ENCODE measurements around the gene AKAP3. TPM values are rescaled to one million over a fixed set of nuclear protein-coding genes. Genes with fewer than 3 reads are reported as not detected.

Gene AKAP3
- total RNA-seq, 1 donor from 2014 or later = 2.8 TPM

GRCh38 chr12:4579305-4580102 is 69.3 kb downstream of the AKAP3 start:
- Histone ChIP-seq H3K27me3 (no peaks in the 10 kb centered on the region), H3K9me3 (no peaks in the 10 kb centered on the region), H3K27ac (no peak overlapping the region), H3K36me3 (no peaks in the 10 kb centered on the region), H3K4me3 (no peak overlapping the region), H3K4me1 (no peaks in the 10 kb centered on the region)
- peak in 1 of 3 experiments; percentile 4 for TF ChIP-seq CTCF (IDR thresholded peaks at IDR 0.05)
- intact Hi-C loops (cut with DNase I) = no loop called here
- no peak for DNase-seq (ENCODE audit: low spot score in 2 of 2)

- intact Hi-C loops (cut with DNase I) = no loop called here
- H3K27ac ChIP-seq = no peak overlapping the region
- H3K36me3 ChIP-seq = no peaks in the 10 kb centered on the region
- no peaks in the 10 kb centered on the region for H3K9me3 ChIP-seq
- no peak for TF ChIP-seq CTCF (IDR thresholded peaks at IDR 0.05)
- no peaks in the 10 kb centered on the region for H3K27me3 ChIP-seq
- H3K4me3 ChIP-seq = no peak overlapping the region
- H3K4me1 ChIP-seq = no peaks in the 10 kb centered on the region
- DNase-seq (ENCODE audit: low spot score in 2 of 2) = no peak
Measured at GRCh38 chr12:4572680-4573079, 76.2 kb downstream of the AKAP3 start.

- Histone ChIP-seq H3K36me3 (no peaks in the 10 kb centered on the region), H3K27ac (no peak overlapping the region), H3K9me3 (no peaks in the 10 kb centered on the region), H3K27me3 (no peaks in the 10 kb centered on the region), H3K4me3 (no peak overlapping the region), H3K4me1 (no peaks in the 10 kb centered on the region)
- intact Hi-C loops (cut with DNase I) = no loop called here
- no peak for TF ChIP-seq CTCF (IDR thresholded peaks at IDR 0.05)
- no peak for DNase-seq (ENCODE audit: low spot score in 2 of 2)
Measured at GRCh38 chr12:4569261-4569660, 79.6 kb downstream of the AKAP3 start.

- no peaks in the 10 kb centered on the region for H3K36me3 ChIP-seq
- intact Hi-C loops (cut with DNase I) = no loop called here
- no peaks in the 10 kb centered on the region for H3K4me1 ChIP-seq
- H3K9me3 ChIP-seq = no peaks in the 10 kb centered on the region
- no peak for DNase-seq (ENCODE audit: low spot score in 2 of 2)
- H3K4me3 ChIP-seq = no peak overlapping the region
- TF ChIP-seq CTCF (IDR thresholded peaks at IDR 0.05) = no peak
- no peaks in the 10 kb centered on the region for H3K27me3 ChIP-seq
- no peak overlapping the region for H3K27ac ChIP-seq
Measured at GRCh38 chr12:4567073-4567881, 81.6 kb downstream of the AKAP3 start.

GRCh38 chr12:4566474-4566873 is 82.4 kb downstream of the AKAP3 start:
- Histone ChIP-seq H3K9me3 (no peaks in the 10 kb centered on the region), H3K4me1 (peaks cover 0 to 7% of the 10 kb centered on the region in 2 donors), H3K27ac (no peak overlapping the region), H3K4me3 (no peak overlapping the region), H3K36me3 (no peaks in the 10 kb centered on the region), H3K27me3 (no peaks in the 10 kb centered on the region)
- no peak for TF ChIP-seq CTCF (IDR thresholded peaks at IDR 0.05)
- intact Hi-C loops (cut with DNase I) = no loop called here
- no peak for DNase-seq (ENCODE audit: low spot score in 2 of 2)

Other genes with a start within 250 kb of the AKAP3 start
- not detected for gene FGF6, start 203.2 kb downstream of the AKAP3 start, total RNA-seq
- gene RAD51AP1, start 110.2 kb downstream of the AKAP3 start, total RNA-seq = not detected
- 60.7 TPM for gene DYRK4, start 86.8 kb downstream of the AKAP3 start, total RNA-seq
- gene NDUFA9, start 63 bp upstream of the AKAP3 start, total RNA-seq = 1.5 TPM
- not detected for gene GALNT8, start 71.3 kb upstream of the AKAP3 start, total RNA-seq

All from ascending aorta (tissue), 2 donors.